ENCODE data around the gene INPP4B. TPM values are rescaled to one million over a fixed set of nuclear protein-coding genes. Genes with fewer than 3 reads are reported as not detected.

INPP4B gene
- total RNA-seq, 1 donor from 2014 or later: 1.3 TPM

- no peak for DNase-seq (ENCODE audit: low read depth, low spot score)
Measured at GRCh38 chr4:142034101-142034500, 812.0 kb downstream of the INPP4B start.

DNA sequence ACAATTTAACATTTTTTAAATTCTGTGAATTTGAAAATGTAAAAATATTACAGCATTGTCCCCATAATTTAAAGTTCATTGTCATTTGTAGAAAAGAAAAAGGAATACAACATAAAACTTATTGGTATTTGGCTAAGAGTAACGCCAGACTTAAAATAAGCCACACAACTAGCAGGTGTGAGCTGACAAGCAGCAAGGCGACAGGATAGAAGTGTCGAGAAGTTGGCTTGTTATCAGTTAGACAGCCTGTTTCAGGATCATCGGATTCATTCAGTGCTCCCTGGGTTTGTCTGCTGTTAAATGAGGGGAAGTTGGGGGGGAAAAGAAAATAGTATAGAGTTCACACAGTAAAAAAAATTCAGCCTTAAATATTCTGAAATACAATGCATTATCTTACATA lies 816.1 kb downstream of the INPP4B start:
- DNase-seq (ENCODE audit: low read depth, low spot score): no peak

DNA sequence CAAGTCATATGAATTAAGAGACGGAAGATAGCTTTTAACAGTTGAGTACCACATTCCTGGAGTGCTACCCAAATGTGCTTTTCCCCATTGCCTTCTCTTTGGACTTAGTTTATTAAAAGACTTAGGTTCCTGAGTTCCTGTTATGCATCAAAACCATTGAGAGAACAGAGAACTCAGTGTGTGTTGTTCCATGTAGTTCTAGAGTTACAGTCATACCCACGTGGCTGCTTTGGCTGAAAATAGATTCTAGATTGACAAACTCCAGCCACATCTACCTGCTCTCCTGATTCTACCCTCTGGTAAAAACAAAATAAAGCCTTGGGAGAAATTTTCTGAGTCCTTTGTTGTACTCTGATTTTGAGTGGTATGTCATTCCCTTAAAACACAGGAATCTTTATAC lies 824.3 kb downstream of the INPP4B start:
- no peak for DNase-seq (ENCODE audit: low read depth, low spot score)

DNA sequence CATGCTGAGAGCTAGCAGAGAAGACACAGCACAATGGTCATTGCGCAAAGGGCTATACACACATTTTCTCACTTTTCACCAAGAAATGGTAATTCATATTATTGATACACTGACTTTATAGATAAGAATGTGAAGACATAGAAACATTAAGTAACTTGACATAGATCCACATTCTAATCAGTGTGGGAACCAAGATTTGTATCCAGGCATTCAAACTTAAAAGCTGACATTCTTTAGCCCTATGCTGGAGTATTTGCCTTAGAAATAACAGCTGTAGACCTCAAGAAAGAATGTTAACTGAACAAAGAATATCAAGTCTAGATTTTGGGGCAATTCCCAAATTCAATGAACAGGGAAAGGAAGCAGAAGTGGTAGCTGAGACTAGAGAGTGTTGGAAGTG lies 824.9 kb downstream of the INPP4B start:
- DNase-seq (ENCODE audit: low read depth, low spot score): no peak

DNA sequence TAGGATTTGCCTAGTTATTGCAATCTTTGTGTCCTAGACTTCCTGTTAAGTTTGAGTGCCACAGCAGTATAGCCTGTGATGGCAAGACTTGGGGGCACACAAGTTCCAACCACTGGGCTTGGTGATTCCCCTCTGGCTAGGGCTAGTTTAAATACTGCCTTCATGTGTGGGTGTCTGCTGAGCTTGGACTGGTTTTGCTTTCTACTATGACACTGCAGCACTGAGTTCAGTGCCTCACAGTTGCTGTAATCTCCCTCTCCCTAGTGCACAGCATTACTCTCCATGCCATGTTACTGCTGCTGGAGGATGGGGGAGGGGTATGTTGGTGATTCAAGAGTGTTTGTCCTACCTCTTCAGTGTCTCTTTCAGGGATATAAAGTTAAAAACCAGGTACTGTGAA lies 830.1 kb downstream of the INPP4B start:
- no peak for DNase-seq (ENCODE audit: low read depth, low spot score)

DNA sequence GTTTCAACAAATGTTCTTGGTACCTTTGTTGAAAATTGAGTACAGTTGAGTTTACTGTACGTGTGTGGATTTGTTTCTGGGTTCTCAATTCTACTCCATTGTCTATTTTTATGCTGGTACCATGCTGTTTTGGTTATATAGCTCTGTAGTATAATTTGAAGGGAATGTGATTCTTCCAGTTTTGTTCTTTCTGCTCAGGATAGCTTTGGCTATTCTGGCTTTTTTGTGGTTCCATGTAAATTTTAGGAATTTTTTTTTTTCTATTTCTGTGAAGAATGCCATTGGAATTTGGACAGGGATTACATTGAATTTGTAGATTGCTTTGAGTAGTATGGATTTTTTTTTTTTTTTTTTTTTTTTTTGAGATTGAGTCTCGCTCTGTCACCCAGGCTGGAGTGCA lies 836.4 kb downstream of the INPP4B start:
- no peak for DNase-seq (ENCODE audit: low read depth, low spot score)

- no peak for DNase-seq (ENCODE audit: low read depth, low spot score)
Measured at GRCh38 chr4:142005519-142005918, 840.6 kb downstream of the INPP4B start.

DNA sequence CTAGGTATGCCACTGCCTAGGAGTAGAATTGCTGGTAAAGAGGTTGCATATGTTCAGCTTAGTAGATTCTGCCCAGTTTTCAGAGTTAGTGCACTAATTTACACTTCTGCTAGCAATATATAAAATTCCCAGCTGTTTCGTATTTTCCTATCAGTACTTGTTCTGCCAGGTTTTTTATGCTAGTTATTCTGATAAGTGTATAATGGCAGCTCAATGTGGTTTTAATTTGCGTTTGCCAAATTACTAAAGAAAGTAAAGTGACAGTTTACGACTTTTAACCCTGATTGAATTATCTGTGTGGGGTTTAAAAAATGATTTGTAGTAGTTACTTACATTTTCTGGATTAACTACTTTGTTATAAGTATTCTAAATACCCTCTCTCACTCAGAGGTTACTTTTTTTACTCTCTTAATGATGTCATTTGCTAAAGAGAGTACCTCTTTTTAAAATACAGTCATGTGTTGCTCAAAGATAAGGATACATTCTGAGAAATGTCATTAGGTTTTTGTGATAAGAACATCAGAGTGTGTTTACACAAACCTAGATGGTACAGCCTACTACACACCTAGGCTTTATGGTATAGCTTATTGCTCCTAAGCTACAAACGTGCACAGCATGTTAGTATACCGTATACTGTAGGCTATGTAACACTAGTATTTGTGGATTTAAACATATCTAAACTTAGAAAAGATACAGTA lies 846.5 kb downstream of the INPP4B start:
- DNase-seq (ENCODE audit: low read depth, low spot score): no peak

- DNase-seq (ENCODE audit: low read depth, low spot score): no peak
Measured at GRCh38 chr4:141995056-141995455, 851.0 kb downstream of the INPP4B start.

- DNase-seq (ENCODE audit: low read depth, low spot score): no peak
Measured at GRCh38 chr4:141977433-141977832, 868.7 kb downstream of the INPP4B start.
